K562 (cell line): ENCODE measurements around the gene ANKMY1. TPM values are rescaled to one million over a fixed set of nuclear protein-coding genes. Genes with fewer than 3 reads are reported as not detected.
"Not testable (repeated sequence)": the region's sequence is repeated elsewhere in the genome, so short reads cannot be mapped to it uniquely, and the experiment has no call there.

ENCODE experiments used
- ATAC-seq: fragments of 200-7000 bp; cut with Tn5 transposase; 3 replicates; pipeline ENCODE4 v1.9.1; 2020; ENCODE audit warnings: moderate library complexity
- BruUV-seq: library from RNA; stranded (reverse); fragments of 400-500 nt; replicated peaks from 2 replicates; lab custom pipeline; 2021; lab: Mats Ljungman, UMichigan
- CTCF ChIA-PET: fragments of 300-600 bp; formaldehyde crosslinking; extraction: SDS; loops from one replicate; lab custom pipeline; 2021; ENCODE audit warnings: low intra/inter-chr PET ratio; lab: Yijun Ruan, JAX
- POLR2A ChIA-PET: fragments of 300-600, 350-650 bp; sonication (Branson Sonifier 250); formaldehyde crosslinking; extraction: SDS; loops from one replicate; lab custom pipeline; 2021; ENCODE audit warnings: antibody characterized with exemption, inconsistent platforms; lab: Yijun Ruan, JAX
- DNase-seq, 4 experiments: peaks; one replicate each; pipeline versions ENCODE4 v3.0.0 to v3.0.0-alpha.2; 2011 to 2018; ENCODE audit warnings: low spot score in 3 of 4, mixed read lengths in 3 of 4; ENCODE audit errors: extremely low read depth in 1 of 4
- FAIRE-seq: peaks from 2 replicates; lab custom pipeline; 2011; peaks lifted over from hg19 to GRCh38; lab: Jason Lieb, UNC
- H2AFZ ChIP-seq: 2 replicates; pipeline ENCODE4 v1.6.0; 2011; ENCODE audit warnings: low read depth, low read length, control low read depth, inconsistent platforms
- H3K27ac ChIP-seq: fragments of 200-600 bp; 3 replicates; pipeline ENCODE4 v1.8.0; 2011; ENCODE audit warnings: low read depth, mild to moderate bottlenecking, control low read depth, inconsistent platforms, low read length, moderate library complexity, mixed read lengths; ENCODE audit errors: extremely low read depth
- H3K27me3 ChIP-seq, 2 experiments: fragments of 300-600 bp in 1 of 2; 2 replicates in 1 of 2; 3 replicates in 1 of 2; pipeline versions ENCODE4 v1.6.0 to v1.8.0; 2011; ENCODE audit warnings: inconsistent platforms in 2 of 2, low read length in 2 of 2, mild to moderate bottlenecking in 1 of 2, mixed read lengths in 1 of 2, moderate library complexity in 1 of 2; ENCODE audit not compliant: control insufficient read depth in 2 of 2, insufficient read depth in 2 of 2
- H3K36me3 ChIP-seq: fragments of 300-600 bp; 3 replicates; pipeline ENCODE4 v1.8.0; 2011; ENCODE audit warnings: mild to moderate bottlenecking, low read length, inconsistent platforms; ENCODE audit not compliant: control insufficient read depth, insufficient read depth
- H3K4me1 ChIP-seq, 2 experiments: fragments of 200-600 bp in 1 of 2; replicated peaks in 1 of 2; 2 replicates in 1 of 2; 3 replicates in 1 of 2; pipeline versions ENCODE4 v1.5.1 to v1.8.0; 2011; ENCODE audit warnings: inconsistent platforms in 2 of 2, low read length in 2 of 2, mild to moderate bottlenecking in 1 of 2, mixed read lengths in 1 of 2, moderate library complexity in 1 of 2; ENCODE audit not compliant: control insufficient read depth in 2 of 2, insufficient read depth in 2 of 2
- H3K4me2 ChIP-seq: 2 replicates; pipeline ENCODE4 v1.6.1; 2011; ENCODE audit warnings: low read length, control low read depth, inconsistent platforms, mixed read lengths; ENCODE audit not compliant: insufficient read depth
- H3K4me3 ChIP-seq: fragments of 200-600 bp; sonication (generic), shearing (Covaris generic); 2 replicates; pipeline ENCODE4 v1.5.1; 2016; ENCODE audit warnings: control low read depth, inconsistent platforms
- H3K79me2 ChIP-seq: fragments of 200-600 bp; 3 replicates; pipeline ENCODE4 v1.8.0; 2011; ENCODE audit warnings: low read length, inconsistent platforms; ENCODE audit not compliant: control insufficient read depth, insufficient read depth
- H3K9ac ChIP-seq, 2 experiments: 2 replicates each; pipeline versions ENCODE4 v1.6.0 to v1.6.1; 2011; ENCODE audit warnings: low read depth in 2 of 2, low read length in 2 of 2, control low read depth in 1 of 2, inconsistent platforms in 1 of 2, mild to moderate bottlenecking in 1 of 2, mixed read lengths in 1 of 2; ENCODE audit not compliant: insufficient read depth in 1 of 2
- H3K9me1 ChIP-seq: one replicate; pipeline ENCODE4 v1.6.0; 2011; ENCODE audit warnings: inconsistent platforms, mild to moderate bottlenecking, low read length, moderate library complexity; ENCODE audit not compliant: control insufficient read depth, insufficient read depth
- H3K9me3 ChIP-seq: replicated peaks from 2 replicates; pipeline ENCODE4 v1.5.1; 2011; ENCODE audit warnings: low read depth, low read length, inconsistent platforms; ENCODE audit not compliant: control insufficient read depth, insufficient read depth
- H4K20me1 ChIP-seq: replicated peaks from 2 replicates; pipeline ENCODE4 v1.6.1; 2011; ENCODE audit warnings: low read length, inconsistent platforms, mixed read lengths; ENCODE audit not compliant: control insufficient read depth, insufficient read depth
- WGBS: fragments of 100-300 bp; shearing (Covaris generic); methylation state at CpG from one replicate; pipeline ENCODE4 v1.1.6; 2016; ENCODE audit warnings: low coverage, mixed read lengths; ENCODE audit not compliant: insufficient coverage; ENCODE audit errors: missing lambda C conversion rate; 5-methylcytosine and 5-hydroxymethylcytosine counted together
- in situ Hi-C: fragments of 300-500 bp; cut with MboI; formaldehyde crosslinking; loops from 4 replicates; pipeline ENCODE4 v1.15.0; 2018; ENCODE audit warnings: inconsistent platforms, mixed read lengths
- intact Hi-C: fragments of 100-400 bp; cut with micrococcal nuclease; formaldehyde crosslinking; loops from 2 replicates; pipeline ENCODE4 v1.14.2; 2022
- polyA plus RNA-seq, 8 experiments: library from polyadenylated mRNA; depleted of rRNA in 4 of 8; stranded (reverse) in 5 of 8; unstranded in 3 of 8; fragments of >200 nt; fragmentation: Nextera tagmentation in 2 of 8; fragmentation: Illumina TruSeq in 1 of 8; extraction: Ambion mirVana in 2 of 8; extraction: Trizol in 1 of 8; gene quantifications; 2 replicates each; pipeline versions ENCODE4 v1.2.1 to v1.2.3, GENCODE V29; 2011 to 2014; ENCODE audit warnings: inconsistent platforms in 1 of 8, missing spikeins in 1 of 8
- total RNA-seq, 7 experiments: library from RNA; depleted of rRNA in 6 of 7; stranded (reverse); fragments of >200 nt in 6 of 7; fragmentation: Illumina TruSeq in 2 of 7; extraction: Trizol in 2 of 7; gene quantifications; 2 replicates each; pipeline versions ENCODE4 v1.2.1 to v1.2.3, GENCODE V29; 2011 to 2021; ENCODE audit warnings: low replicate concordance in 1 of 7
- TF ChIP-seq, protein P1 (sequence below), 3 experiments: IDR thresholded peaks in 2 of 3; conservative IDR thresholded peaks in 1 of 3; 2 replicates each; pipeline ENCODE4 v1.5.1; 2011 to 2012; ENCODE audit warnings: low read length in 3 of 3, mild to moderate bottlenecking in 3 of 3, control low read depth in 2 of 3, improper control_type of control experiment in 1 of 3, inconsistent platforms in 1 of 3, low read depth in 1 of 3, mixed read lengths in 1 of 3, moderate library complexity in 1 of 3; ENCODE audit not compliant: insufficient read depth in 2 of 3
- TF ChIP-seq, protein P2 (sequence below): sonication (generic); formaldehyde crosslinking; IDR thresholded peaks from 2 replicates; pipeline ENCODE4 v1.8.1; 2023; ENCODE audit warnings: mild to moderate bottlenecking, missing genetic modification reagents

ANKMY1 gene
- total and polyA plus RNA-seq, 9 of the 15 experiments (the other 6 are each of a cell fraction or from before 2014, with no cell fraction given) = 0.75 to 15.1 (median 11.7) TPM

DNA sequence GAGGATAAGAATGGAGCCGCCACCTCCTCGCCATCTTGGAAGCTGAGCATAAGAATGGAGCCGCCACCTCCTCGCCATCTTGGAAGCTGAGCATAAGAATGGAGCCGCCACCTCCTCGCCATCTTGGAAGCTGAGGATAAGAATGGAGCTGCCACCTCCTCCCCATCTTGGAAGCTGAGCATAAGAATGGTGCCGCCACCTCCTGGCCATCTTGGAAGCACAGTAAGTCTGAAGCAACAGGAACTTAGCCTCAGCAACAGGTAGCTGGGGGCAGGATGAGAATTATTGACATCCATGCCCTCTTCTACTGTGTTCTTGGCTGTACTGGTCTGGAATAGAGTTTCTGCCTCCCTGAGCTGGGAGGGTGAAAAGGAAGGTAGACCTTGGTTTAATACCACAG lies 60.7 kb downstream of the ANKMY1 start:
- H3K4me3 ChIP-seq, H3K9me1 ChIP-seq, H3K4me1 ChIP-seq, H3K4me2 ChIP-seq, in situ Hi-C loops, H3K79me2 ChIP-seq, intact Hi-C loops, BruUV-seq, H3K27me3 ChIP-seq, H2AFZ ChIP-seq, CTCF ChIA-PET, H3K27ac ChIP-seq, FAIRE-seq, H4K20me1 ChIP-seq, H3K9me3 ChIP-seq, H3K9ac ChIP-seq: not testable (repeated sequence)
- WGBS = 98% methylated on average over 6 of the region's 7 CpGs
- peak; percentile 47; the same call in 1 of the 3 replicates for ATAC-seq
- POLR2A ChIA-PET = interaction anchor here (0.6 to 0.7 kb wide), 3 partner anchors 12 to 332 kb away, joined by 3 read pairs; no protein-coding TSS in a partner anchor
- DNase-seq = peak in 1 of 4 experiments; percentile 16
- TF ChIP-seq, protein P1, sequence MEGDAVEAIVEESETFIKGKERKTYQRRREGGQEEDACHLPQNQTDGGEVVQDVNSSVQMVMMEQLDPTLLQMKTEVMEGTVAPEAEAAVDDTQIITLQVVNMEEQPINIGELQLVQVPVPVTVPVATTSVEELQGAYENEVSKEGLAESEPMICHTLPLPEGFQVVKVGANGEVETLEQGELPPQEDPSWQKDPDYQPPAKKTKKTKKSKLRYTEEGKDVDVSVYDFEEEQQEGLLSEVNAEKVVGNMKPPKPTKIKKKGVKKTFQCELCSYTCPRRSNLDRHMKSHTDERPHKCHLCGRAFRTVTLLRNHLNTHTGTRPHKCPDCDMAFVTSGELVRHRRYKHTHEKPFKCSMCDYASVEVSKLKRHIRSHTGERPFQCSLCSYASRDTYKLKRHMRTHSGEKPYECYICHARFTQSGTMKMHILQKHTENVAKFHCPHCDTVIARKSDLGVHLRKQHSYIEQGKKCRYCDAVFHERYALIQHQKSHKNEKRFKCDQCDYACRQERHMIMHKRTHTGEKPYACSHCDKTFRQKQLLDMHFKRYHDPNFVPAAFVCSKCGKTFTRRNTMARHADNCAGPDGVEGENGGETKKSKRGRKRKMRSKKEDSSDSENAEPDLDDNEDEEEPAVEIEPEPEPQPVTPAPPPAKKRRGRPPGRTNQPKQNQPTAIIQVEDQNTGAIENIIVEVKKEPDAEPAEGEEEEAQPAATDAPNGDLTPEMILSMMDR (IDR thresholded peaks at IDR 0.05 in 2 of 3, conservative IDR thresholded peaks at IDR 0.05 in 1 of 3; ENCODE audit: insufficient read depth in 2 of 3, low read depth in 1 of 3, low read length in 3 of 3) = peak in 1 of 3 experiments; percentile 6; a peak in 1 of 6 replicates
- peaks cover 22% of the 10 kb centered on the region; the same call in 2 of the 3 replicates for H3K36me3 ChIP-seq

DNA sequence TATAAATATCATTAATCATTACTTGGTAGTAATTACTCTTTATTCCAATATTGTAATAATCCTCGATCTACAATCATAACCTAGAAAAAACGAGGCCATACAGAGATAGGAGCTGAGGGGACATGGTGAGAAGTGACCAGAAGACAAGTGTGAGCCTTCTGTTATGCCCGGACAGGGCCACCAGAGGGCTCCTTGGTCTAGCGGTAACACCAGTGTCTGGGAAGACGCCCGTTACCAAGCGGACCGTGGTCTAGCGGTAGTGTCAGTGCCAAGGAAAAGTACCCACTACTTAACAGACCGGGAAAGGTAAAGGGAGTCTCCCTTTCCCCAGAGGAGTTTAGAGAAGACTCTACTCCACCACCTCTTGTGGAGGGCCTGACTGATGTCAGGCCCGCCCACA lies 62.8 kb downstream of the ANKMY1 start:
- H3K27ac ChIP-seq, BruUV-seq, ATAC-seq, DNase-seq, H3K9ac ChIP-seq, H3K4me2 ChIP-seq, in situ Hi-C loops, intact Hi-C loops, H3K79me2 ChIP-seq, H2AFZ ChIP-seq, H3K27me3 ChIP-seq, FAIRE-seq, H3K9me1 ChIP-seq, H4K20me1 ChIP-seq, H3K9me3 ChIP-seq, CTCF ChIA-PET, H3K4me3 ChIP-seq, H3K4me1 ChIP-seq: not testable (repeated sequence)
- TF ChIP-seq, protein P2, sequence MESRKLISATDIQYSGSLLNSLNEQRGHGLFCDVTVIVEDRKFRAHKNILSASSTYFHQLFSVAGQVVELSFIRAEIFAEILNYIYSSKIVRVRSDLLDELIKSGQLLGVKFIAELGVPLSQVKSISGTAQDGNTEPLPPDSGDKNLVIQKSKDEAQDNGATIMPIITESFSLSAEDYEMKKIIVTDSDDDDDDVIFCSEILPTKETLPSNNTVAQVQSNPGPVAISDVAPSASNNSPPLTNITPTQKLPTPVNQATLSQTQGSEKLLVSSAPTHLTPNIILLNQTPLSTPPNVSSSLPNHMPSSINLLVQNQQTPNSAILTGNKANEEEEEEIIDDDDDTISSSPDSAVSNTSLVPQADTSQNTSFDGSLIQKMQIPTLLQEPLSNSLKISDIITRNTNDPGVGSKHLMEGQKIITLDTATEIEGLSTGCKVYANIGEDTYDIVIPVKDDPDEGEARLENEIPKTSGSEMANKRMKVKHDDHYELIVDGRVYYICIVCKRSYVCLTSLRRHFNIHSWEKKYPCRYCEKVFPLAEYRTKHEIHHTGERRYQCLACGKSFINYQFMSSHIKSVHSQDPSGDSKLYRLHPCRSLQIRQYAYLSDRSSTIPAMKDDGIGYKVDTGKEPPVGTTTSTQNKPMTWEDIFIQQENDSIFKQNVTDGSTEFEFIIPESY = peak; percentile 99
- TF ChIP-seq, protein P1 (IDR thresholded peaks at IDR 0.05 in 2 of 3, conservative IDR thresholded peaks at IDR 0.05 in 1 of 3; ENCODE audit: insufficient read depth in 2 of 3, low read depth in 1 of 3, low read length in 3 of 3) = 0 out of 6 replicates have a peak, but pooled peaks of 1 of the 3 experiments have one; percentile 18
- peaks cover 14% of the 10 kb centered on the region; the same call in 2 of the 3 replicates for H3K36me3 ChIP-seq
- POLR2A ChIA-PET = interaction anchor here (0.9 kb wide), 1 partner anchor 65 kb away, joined by 4 read pairs; no protein-coding TSS in a partner anchor
- 77% methylated on average over 5 of the region's 11 CpGs for WGBS
